Activated T-cell treated with anti-CD3 and anti-CD28 coated beads, Interleukin-2, amount 50 U/mL, for 48 hours (primary cell): ENCODE data around the gene CAVIN1.
"Not testable (repeated sequence)": the region's sequence is repeated elsewhere in the genome, so short reads cannot be mapped to it uniquely, and the experiment has no call there.

Experiments
- DNase-seq, 2 experiments: peaks; one replicate each; pipeline ENCODE4 v3.0.0-alpha.2; 2020

Gene CAVIN1

DNA sequence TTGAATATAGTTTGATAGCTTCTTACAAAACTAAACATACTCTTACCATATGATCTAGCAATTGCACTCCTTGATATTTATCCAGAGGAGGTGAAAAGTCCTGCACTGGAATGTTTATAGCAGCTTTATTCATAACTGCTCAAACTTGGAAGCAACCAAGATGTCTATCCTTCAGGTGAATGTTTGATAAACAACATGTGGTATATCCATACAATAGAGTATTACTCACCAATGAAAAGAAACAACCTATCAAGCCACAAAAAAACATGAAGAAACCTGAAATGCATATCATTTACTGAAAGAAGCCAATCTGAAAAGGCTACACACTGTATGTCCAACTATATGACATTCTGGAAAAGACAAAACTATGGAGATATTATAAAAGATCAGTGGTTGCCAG, 50.9 kb downstream of the CAVIN1 start:
- no peak for DNase-seq

DNA sequence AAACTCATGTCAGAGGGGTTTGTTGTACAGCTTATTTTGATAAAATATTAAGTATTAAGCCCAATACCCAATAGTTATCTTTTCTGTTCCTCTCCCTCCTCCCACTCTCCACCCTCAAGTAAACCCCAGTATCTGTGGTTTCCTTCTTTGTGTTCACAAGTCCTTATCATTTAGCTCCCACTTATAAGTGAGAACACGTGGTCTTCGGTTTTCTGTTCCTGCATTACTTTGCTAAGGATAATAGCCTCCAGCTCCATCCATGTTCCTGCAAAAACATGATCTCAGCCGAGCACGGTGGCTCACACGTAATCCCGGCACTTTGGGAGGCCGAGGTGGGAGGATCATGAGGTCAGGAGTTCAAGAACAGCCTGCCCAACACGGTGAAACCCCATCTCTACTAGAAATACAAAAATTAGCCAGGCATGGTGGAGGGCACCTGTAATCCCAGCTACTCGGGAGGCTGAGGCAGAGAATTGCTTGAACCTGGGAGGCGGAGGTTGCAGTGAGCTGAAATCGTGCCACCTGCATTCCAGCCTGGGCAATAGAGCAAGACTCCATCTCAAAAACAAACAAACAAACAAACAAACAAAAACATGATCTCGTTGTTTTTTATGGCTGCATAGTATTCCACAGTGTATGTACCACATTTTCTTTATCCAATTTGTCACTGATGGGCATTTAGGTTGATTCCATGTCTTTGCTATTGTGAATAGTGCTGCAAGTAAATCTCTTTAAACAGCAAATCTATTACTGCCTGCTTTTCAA, 54.1 kb downstream of the CAVIN1 start:
- DNase-seq, result not testable (repeated sequence)

DNA sequence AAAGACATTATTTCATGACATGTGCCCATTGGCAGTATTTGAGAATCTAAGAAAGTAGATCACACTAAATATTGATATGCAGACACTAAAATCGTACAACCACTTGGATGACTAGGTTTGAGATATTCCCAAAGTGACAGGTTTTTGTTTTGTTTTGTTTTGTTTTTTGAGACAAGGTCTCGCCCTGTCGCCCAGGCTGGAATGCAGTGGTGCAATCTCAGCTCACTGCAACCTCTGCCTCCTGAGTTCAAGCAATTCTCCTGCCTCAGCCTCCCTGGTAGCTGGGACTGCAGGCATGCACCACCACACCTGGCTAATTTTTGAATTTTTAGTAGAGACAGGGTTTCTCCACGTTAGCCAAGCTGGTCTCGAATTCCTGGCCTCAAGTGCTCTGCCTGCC, 54.7 kb downstream of the CAVIN1 start:
- DNase-seq, result not testable (repeated sequence)

DNA sequence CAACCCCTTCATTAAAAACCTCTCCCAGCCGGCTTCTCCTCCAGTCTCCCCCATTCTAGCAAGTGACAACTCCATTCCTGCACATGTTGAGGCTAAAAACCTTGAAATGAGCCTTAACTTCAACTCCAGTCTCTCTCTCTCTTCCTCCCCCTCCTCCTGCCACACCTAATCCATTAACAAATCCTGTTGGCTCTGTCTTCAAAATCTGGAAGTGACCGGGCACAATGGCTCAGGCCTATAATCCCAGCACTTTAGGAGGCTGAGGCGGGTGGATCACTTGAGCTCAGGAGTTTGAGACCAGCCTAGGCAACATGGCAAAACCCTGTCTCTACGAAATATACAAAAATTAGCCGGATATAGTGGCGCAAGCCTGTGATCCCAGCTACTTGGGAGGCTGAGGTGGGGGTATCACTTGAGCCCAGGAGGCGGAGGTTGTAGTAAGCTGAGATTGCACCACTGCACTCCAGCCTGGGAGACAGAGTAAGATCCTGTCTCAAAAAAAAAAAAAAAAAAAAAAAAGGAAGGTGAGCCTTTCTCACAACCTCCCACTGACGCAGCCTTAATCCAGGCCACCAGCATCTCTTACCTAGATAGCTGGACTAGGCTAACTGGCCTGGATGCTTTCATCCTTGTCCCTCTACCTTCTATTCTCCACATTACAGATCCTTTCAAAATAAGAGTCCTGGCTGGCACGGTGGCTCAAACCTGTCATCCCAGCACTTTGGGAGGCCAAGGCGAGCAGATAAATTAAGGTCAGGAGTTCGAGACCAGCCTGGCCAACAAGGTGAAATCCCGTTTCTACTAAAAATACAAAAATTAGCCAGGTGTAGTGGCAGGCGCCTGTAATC, 56.7 kb downstream of the CAVIN1 start:
- DNase-seq, result not testable (repeated sequence)

DNA sequence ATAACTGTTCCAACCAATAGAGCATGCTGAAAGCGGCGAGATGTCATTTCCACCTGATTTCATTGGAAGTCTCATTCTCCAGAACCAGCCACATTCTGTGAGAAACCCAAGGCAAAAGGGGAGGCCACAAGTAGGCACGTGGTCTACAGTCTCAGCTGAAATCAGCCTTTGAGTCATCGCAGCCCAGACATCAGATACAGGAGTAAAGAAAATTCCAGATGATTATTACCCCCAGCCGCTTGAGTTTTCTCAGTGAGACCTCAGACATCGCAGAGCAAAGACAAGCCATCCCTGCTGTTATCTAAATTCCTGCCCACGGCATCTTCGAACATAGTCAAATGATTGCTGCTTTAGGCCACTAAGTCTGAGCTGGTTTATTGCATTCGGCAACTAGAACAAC, 57.9 kb downstream of the CAVIN1 start:
- DNase-seq, result peak; percentile 50 to 55

DNA sequence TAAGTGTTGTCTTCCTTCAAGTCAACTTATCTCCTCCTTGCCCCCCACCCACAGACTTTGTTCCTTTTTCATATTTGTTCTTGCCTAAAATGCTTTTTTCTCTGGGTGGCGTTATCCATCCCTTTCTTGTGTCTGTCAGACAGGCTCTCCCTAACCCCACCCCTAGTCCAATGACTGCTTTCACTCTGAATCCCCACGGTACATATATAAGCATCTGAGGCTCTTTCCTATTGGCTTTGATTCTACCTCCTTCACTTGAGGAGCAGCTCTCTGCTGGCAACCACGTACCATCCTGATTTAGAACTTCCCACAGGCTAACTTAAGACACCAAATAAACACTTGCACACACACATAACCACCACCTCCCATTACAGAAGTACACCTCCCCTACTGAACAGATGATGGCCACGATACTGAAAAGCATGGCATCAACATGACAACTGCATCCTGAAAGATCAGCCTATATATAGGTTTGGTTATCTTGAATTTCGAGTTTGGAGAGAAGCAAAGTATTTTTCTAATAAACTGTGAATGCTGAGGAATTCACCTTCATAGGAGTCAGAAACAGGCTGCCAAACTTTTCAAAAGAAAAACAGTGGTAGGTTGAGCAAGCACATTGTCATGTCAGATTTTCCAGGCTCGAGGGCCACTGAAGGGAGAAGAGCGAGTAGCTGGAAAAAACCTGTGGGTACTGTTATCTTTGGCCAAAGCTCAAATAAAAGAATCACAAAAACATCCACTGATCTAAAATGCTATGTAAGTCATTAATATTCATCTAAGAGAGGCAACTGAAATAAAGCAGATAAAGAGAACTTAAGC, 59.1 kb downstream of the CAVIN1 start:
- no peak for DNase-seq

DNA sequence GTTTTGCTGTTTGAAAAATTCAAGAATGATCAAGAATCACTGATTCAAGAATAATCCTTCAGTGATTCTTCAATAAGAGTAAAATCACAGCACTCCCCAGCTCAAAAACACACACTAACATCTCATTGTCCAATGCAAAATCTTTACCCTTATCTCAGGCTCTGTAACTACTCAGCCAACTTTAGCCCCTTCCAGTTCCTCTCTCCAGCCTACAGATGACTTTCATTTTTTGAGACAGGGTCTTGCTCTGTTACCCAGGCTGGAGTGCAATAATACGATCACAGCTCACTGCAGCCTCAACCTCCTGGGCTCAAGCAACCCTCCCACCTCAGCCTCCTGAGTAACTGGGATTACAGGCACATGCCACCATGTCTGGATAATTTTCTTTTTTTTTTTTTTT, 59.8 kb downstream of the CAVIN1 start:
- DNase-seq, result no peak

DNA sequence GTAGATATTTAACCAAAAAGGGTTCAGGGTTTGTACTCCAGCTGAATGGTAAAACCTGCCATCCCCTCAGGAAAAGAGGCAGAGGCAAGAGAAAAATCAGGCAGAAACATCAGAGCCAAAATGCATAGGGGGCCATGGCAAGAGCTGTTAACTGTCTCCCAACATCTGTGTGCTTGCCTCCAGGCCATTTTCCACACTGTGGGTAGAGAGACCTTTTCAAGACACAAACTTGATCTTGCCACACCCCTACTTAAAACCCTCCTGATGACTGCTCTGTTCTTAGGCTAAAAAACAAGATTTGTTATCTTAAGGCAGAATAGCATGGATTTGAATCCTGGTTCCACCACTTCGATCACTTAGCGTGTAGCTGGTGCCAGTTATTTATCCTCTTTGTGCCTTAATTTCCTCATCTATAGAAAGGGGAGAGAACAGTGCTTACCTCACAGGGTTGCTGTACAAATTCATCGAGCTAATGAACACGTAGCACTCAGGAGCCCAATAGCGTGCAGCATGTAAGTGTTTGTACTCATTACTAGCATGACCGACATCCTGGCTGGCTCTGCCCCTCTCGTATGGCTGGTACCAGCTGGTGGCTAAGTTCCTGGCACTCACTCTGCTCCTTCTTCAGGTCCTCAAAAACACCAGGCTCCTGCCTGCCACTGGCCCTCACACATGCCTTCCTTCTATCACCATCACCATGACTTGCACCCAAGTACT, 60.7 kb downstream of the CAVIN1 start:
- no peak for DNase-seq

DNA sequence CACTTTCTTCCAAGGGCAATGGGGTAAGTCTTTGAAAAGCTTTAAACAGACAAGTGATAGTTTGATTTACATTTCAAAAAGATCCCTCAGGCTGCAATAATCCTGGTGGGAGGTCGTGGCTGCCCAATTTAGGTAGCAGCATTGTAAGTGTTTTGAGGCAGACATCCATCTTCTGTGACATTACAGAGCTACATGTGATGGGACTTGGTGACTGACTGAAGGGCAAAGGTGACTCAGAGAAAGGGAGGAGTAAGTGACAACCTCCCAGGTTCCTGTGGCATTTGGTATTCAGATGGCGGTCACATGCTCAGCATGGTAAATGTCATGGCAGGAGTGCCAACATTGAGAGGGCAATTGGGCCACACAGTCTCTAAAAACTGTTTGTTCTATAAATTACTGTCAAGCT, 61.3 kb downstream of the CAVIN1 start:
- DNase-seq, result peak; percentile 55 to 57

DNA sequence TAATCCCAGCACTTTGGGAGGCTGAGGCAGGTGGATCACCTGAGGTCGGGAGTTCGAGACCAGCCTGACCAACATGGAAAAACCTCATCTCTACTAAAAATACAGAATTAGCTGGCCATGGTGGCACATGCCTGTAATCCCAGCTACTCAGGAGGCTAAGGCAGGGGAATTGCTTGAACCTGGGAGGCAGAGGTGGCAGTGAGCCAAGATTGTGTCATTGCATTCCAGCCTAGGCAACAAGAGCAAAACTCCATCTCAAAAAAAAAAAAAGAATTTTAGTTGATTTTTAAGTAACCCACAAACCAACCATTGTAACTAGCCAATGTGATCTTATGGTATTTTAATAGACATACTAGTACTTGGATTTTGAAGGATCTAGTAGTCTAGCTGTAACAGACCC, 62.7 kb downstream of the CAVIN1 start:
- DNase-seq, result not testable (repeated sequence)

DNA sequence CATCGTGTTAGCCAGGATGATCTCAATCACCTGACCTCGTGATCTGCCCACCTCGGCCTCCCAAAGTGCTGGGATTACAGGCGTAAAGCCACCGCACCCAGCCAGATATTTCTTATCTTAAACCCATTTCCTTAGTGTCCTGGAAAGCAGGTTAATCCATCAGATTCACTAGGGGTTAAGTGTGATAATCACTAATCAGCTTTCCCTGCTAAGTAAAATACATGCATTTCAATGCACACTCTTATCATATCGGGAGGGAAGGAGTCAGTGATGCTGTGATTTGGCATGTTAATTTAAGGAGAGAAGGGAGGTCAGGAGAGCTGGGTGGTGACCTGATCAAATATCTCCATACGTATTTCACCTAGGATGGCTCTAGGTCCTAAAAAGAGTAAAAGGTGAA, 63.9 kb downstream of the CAVIN1 start:
- DNase-seq, result no peak

DNA sequence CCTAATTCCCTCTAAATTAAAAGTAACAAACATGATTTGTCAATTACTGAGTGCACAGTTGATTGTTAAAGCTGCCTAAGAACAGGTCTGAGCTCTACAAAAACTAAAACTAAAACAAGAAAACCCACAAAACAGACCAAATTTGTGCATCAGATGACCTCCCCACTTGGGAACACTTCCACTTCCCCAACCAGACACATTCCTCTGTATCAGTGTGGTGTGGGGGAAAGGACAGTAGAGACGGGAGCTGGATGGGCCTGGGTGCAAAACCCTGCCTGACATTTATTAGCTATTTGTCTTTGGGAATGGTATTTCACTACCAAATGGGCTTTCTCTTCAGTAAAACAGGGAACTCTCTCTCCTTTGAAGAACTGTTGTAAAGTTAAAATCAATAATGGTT, 64.6 kb downstream of the CAVIN1 start:
- DNase-seq, result no peak

DNA sequence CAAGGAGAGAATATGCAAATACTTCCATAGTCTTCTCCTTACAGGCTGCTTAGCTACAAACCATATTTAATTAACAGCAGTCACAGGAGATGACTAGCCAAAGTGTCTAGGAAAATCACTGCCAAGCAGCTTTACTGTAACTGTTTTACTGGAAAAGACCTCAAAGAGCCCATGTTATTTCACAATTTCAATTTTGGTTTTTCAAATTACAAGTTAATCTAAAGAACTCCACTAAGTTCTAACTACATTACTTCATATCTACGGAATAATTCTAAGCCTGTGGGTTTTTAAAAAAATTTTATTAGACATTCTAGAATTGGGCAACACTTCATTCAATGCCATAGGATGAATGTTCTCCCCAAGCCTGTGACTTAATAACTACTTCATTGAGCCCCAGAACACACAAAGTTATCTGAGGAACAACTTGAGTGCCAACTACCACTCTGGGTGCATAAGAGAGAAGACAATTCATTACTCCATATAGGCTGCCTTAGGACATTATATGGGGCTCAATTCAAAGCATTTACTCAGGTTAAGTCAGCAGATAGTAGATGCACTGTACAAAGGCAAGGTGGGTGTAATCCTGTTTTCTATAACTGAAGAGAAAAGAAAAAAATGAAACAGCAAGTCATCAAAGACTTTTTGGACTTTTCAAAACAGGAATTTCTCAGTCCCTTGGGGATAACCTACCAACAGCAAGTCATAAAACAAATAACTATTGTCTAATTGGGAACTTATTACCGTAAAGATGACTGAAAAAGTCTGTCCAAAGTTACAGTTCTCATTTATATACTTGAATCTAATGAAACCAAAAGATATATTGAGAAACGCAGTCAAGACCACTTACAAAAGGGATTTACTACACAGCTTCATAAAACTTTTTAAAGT, 67.9 kb downstream of the CAVIN1 start:
- no peak for DNase-seq
